Smooth muscle cell (in vitro differentiated cells): ENCODE data around the gene WAPL. TPM values are rescaled to one million over a fixed set of nuclear protein-coding genes. Genes with fewer than 3 reads are reported as not detected.
"Not testable (repeated sequence)": the region's sequence is repeated elsewhere in the genome, so short reads cannot be mapped to it uniquely, and the experiment has no call there.

Experiments used
- DNase-seq: peaks from one replicate; lab custom pipeline; 2025; ENCODE audit not compliant: unreplicated experiment; lab: John Stamatoyannopoulos, UW
- H2AFZ ChIP-seq: fragments of 200-600 bp; sonication (generic); 2 replicates; pipeline ENCODE4 v1.6.0; 2016; ENCODE audit warnings: antibody characterized with exemption, low read depth, mild to moderate bottlenecking
- H3F3A ChIP-seq: fragments of 200-600 bp; sonication (generic); 2 replicates; pipeline ENCODE4 v1.6.0; 2017; ENCODE audit warnings: antibody characterized with exemption, low read depth
- H3K27ac ChIP-seq: fragments of 200-600 bp; sonication (generic); 2 replicates; pipeline ENCODE4 v1.5.1; 2016; ENCODE audit warnings: low read depth, mild to moderate bottlenecking
- H3K27me3 ChIP-seq: fragments of 200-600 bp; sonication (generic); 2 replicates; pipeline ENCODE4 v1.6.1; 2016; ENCODE audit warnings: low read depth, mild to moderate bottlenecking
- H3K36me3 ChIP-seq: fragments of 200-600 bp; sonication (generic); 2 replicates; pipeline ENCODE4 v1.5.1; 2016; ENCODE audit warnings: low read depth
- H3K4me1 ChIP-seq: fragments of 200-600 bp; sonication (generic); 2 replicates; pipeline ENCODE4 v1.5.1; 2016; ENCODE audit warnings: low read depth
- H3K4me2 ChIP-seq: fragments of 200-600 bp; sonication (generic); 2 replicates; pipeline ENCODE4 v1.6.0; 2016; ENCODE audit warnings: mild to moderate bottlenecking
- H3K4me3 ChIP-seq: fragments of 200-600 bp; sonication (generic); 2 replicates; pipeline ENCODE4 v1.5.1; 2016; ENCODE audit warnings: mild to moderate bottlenecking
- H3K79me2 ChIP-seq: fragments of 200-600 bp; sonication (generic); 2 replicates; pipeline ENCODE4 v1.6.0; 2016; ENCODE audit warnings: low read depth, mild to moderate bottlenecking
- H3K9ac ChIP-seq: fragments of 200-600 bp; sonication (generic); 2 replicates; pipeline ENCODE4 v1.6.0; 2016; ENCODE audit warnings: low read depth
- H3K9me3 ChIP-seq: fragments of 200-600 bp; sonication (generic); replicated peaks from 2 replicates; pipeline ENCODE4 v1.5.1; 2016; ENCODE audit warnings: low read depth
- H4K20me1 ChIP-seq: fragments of 200-600 bp; sonication (generic); 2 replicates; pipeline ENCODE4 v1.6.0; 2016; ENCODE audit warnings: low read depth
- WGBS: methylation state at CpG from one replicate; pipeline ENCODE4 v1.1.7; 2016; ENCODE audit warnings: low lambda C conversion rate; 5-methylcytosine and 5-hydroxymethylcytosine counted together
- polyA plus RNA-seq: library from polyadenylated mRNA; unstranded; fragments of >200 nt; fragmentation: Nextera tagmentation; extraction: Ambion mirVana; gene quantifications from 2 replicates; pipeline ENCODE4 v1.2.1, GENCODE V29; 2016
- total RNA-seq: library from RNA; depleted of rRNA; stranded (reverse); fragments of >200 nt; gene quantifications from 2 replicates; pipeline ENCODE4 v1.2.3, GENCODE V29; 2014
- TF ChIP-seq, protein P1 (sequence below): fragments of 200-600 bp; sonication (generic); IDR thresholded peaks from 2 replicates; pipeline ENCODE4 v1.5.1; 2017; ENCODE audit warnings: borderline replicate concordance, mild to moderate bottlenecking, antibody characterized with exemption; ENCODE audit not compliant: insufficient read depth, poor library complexity, severe bottlenecking

Gene WAPL
- total and polyA plus RNA-seq, 2 experiments from 2014 or later: 14.0 to 30.5 TPM

DNA sequence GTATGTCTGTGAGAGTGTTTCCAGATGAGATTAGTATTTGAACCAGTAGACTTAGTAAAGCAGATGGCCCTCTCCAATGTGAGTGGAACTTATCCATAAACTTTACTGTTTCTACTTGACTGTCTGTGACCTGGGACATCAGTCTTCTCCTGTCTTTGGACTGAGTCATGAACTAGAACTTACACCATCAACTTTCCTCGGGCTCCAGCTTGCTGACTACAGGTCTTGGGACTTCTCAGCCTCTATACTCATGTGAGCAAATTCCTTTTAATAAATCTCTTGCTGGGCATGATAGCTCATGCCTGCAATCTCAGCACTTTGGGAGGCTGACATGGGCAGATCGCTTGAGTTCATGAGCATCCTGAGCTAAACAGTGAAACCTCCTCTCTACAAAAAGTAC, 25.7 kb upstream of the WAPL start:
- Histone ChIP-seq H4K20me1 (no peaks in the 10 kb centered on the region), H3K4me3 (no peak overlapping the region), H3K4me2 (no peak overlapping the region), H3K79me2 (no peaks in the 10 kb centered on the region), H3K27ac (no peak overlapping the region), H3K36me3 (no peaks in the 10 kb centered on the region), H3F3A (no peaks in the 10 kb centered on the region), H3K4me1 (no peaks in the 10 kb centered on the region), H3K9ac (no peak overlapping the region), H3K27me3 (peaks cover 4% of the 10 kb centered on the region), H3K9me3 (no peaks in the 10 kb centered on the region), H2AFZ (no peak overlapping the region)
- no peak for DNase-seq
- TF ChIP-seq, protein P1, sequence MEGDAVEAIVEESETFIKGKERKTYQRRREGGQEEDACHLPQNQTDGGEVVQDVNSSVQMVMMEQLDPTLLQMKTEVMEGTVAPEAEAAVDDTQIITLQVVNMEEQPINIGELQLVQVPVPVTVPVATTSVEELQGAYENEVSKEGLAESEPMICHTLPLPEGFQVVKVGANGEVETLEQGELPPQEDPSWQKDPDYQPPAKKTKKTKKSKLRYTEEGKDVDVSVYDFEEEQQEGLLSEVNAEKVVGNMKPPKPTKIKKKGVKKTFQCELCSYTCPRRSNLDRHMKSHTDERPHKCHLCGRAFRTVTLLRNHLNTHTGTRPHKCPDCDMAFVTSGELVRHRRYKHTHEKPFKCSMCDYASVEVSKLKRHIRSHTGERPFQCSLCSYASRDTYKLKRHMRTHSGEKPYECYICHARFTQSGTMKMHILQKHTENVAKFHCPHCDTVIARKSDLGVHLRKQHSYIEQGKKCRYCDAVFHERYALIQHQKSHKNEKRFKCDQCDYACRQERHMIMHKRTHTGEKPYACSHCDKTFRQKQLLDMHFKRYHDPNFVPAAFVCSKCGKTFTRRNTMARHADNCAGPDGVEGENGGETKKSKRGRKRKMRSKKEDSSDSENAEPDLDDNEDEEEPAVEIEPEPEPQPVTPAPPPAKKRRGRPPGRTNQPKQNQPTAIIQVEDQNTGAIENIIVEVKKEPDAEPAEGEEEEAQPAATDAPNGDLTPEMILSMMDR: no peak
- whole genome bisulfite sequencing: 84% methylated on average over 2 of the region's 2 CpGs

DNA sequence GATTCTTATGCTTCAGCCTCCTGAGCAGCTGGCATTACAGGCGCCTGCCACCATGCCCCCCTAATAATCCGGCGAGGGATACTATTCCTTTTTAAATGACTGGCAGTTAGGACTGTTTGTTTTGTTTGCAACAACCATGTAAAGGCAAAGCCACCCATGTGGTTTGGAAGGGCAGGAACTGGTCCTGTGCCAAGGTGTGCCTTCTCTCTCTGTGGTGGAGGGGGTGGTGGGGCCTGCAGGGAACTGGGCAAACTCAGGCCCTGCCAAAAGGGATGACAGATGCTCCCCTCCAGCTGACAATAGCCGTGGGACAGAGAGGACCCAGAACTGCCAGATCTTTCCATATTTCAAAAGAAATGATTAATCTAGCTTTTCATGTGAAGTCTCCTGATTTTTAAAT, 23.5 kb upstream of the WAPL start:
- no peak for DNase-seq
- H3K9me3 ChIP-seq: no peaks in the 10 kb centered on the region
- 90% methylated on average over 4 of the region's 4 CpGs for WGBS
- no peaks in the 10 kb centered on the region for H3K36me3 ChIP-seq
- TF ChIP-seq, protein P1: no peak
- no peaks in the 10 kb centered on the region for H3K79me2 ChIP-seq
- H3K27me3 ChIP-seq: peaks cover 4% of the 10 kb centered on the region
- no peak overlapping the region for H3K4me2 ChIP-seq
- H3K4me1 ChIP-seq: no peaks in the 10 kb centered on the region
- no peak overlapping the region for H3K9ac ChIP-seq
- no peak overlapping the region for H2AFZ ChIP-seq
- H4K20me1 ChIP-seq: no peaks in the 10 kb centered on the region
- H3K27ac ChIP-seq: no peak overlapping the region
- no peak overlapping the region for H3K4me3 ChIP-seq
- H3F3A ChIP-seq: no peaks in the 10 kb centered on the region

DNA sequence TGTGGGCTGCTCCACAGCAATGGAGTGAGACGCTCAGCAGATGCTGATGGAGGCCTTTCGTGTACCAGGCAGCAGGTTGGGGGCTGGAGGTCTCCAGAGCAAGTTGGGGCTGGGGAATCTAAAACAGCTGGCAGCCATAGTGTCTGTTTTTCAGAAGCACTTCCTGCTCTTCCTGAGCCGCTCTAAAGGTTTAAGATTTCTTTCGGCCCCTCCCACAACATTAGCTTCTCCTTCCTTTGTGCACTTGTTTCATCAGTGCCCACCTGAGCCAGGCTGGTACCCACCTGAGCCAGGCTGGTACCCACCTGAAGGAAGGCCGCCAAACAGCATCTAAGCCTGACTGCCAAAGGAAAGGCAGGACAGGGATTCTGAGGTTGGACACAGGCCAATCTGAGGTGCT, 18.4 kb upstream of the WAPL start:
- DNase-seq: no peak
- H3K4me3 ChIP-seq: no peak overlapping the region
- no peaks in the 10 kb centered on the region for H3K27me3 ChIP-seq
- H4K20me1 ChIP-seq: no peaks in the 10 kb centered on the region
- H3K9me3 ChIP-seq: no peaks in the 10 kb centered on the region
- no peak overlapping the region for H2AFZ ChIP-seq
- WGBS: 93% methylated on average over 5 of the region's 5 CpGs
- H3K9ac ChIP-seq: no peak overlapping the region
- H3K4me2 ChIP-seq: no peak overlapping the region
- no peaks in the 10 kb centered on the region for H3F3A ChIP-seq
- TF ChIP-seq, protein P1: no peak
- no peaks in the 10 kb centered on the region for H3K36me3 ChIP-seq
- no peak overlapping the region for H3K27ac ChIP-seq
- no peaks in the 10 kb centered on the region for H3K79me2 ChIP-seq
- H3K4me1 ChIP-seq: no peaks in the 10 kb centered on the region

DNA sequence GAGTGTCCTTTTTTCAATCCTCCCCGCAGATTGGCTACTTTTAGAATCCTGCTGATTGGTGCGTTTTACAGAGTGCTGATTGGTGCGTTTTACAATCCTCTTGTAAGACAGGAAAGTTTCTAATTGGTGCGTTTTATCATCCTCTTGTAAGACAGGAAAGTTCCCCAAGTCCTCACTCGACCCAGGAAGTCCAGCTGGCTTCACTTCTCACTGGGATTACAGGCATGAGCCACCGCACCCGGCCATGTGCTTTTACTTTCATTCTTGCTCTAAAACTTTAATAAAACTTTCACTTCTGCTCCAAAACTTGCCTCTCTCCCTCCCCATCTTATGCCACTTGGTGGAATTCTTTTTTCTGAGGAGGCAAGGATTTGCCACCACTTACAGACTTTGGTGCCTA, 17.0 kb upstream of the WAPL start:
- no peaks in the 10 kb centered on the region for H3K27me3 ChIP-seq
- H3K9me3 ChIP-seq: no peaks in the 10 kb centered on the region
- H3K27ac ChIP-seq: no peak overlapping the region
- no peak overlapping the region for H3K4me2 ChIP-seq
- H3F3A ChIP-seq: no peaks in the 10 kb centered on the region
- TF ChIP-seq, protein P1: no peak
- H3K36me3 ChIP-seq: no peaks in the 10 kb centered on the region
- WGBS: 94% methylated on average over 7 of the region's 7 CpGs
- H3K9ac ChIP-seq: no peak overlapping the region
- H2AFZ ChIP-seq: no peak overlapping the region
- H3K79me2 ChIP-seq: no peaks in the 10 kb centered on the region
- no peak for DNase-seq
- no peak overlapping the region for H3K4me3 ChIP-seq
- no peaks in the 10 kb centered on the region for H3K4me1 ChIP-seq
- H4K20me1 ChIP-seq: no peaks in the 10 kb centered on the region

DNA sequence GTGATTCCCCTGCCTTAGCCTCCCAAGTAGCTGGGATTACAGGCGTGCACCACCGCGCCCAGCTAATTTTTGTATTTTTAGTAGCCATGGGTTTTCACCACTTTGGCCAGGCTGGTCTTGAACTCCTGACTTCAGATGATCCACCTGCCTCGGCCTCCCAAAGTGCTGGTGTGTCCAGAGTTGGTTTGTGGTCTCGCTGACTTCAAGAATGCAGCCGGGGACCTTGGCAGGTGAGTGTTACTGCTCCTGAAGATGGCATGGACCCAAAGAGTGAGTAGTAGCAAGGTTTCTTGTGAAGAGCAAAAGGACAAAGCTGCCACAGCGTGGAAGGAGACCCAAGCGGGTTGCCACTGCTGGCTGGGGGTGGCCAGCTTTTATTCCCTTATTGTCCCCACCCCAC, 16.4 kb upstream of the WAPL start:
- not testable (repeated sequence) for H3K27ac ChIP-seq, H3F3A ChIP-seq, H3K4me1 ChIP-seq, H3K9ac ChIP-seq, H3K79me2 ChIP-seq, H3K4me3 ChIP-seq, H3K4me2 ChIP-seq, H3K36me3 ChIP-seq, H4K20me1 ChIP-seq, H3K9me3 ChIP-seq, DNase-seq, H2AFZ ChIP-seq, H3K27me3 ChIP-seq
- 98% methylated on average over 8 of the region's 8 CpGs for WGBS
